IMR-90 (cell line): Measurements from ENCODE around the gene FNDC11.

ENCODE experiments used
- BHLHE40 ChIP-seq: fragments of 150-350 bp; IDR thresholded peaks from 2 replicates; pipeline ENCODE4 v1.6.1; 2016; ENCODE audit warnings: mild to moderate bottlenecking, low read depth, low read length
- CEBPB ChIP-seq: IDR thresholded peaks from 2 replicates; pipeline ENCODE4 v1.6.1; 2012; ENCODE audit warnings: low read depth, low read length, improper control_type of control experiment
- CHD1 ChIP-seq: IDR thresholded peaks from 2 replicates; pipeline ENCODE4 v1.6.1; 2012; ENCODE audit warnings: low read depth, low read length, improper control_type of control experiment
- MAFK ChIP-seq: IDR thresholded peaks from 2 replicates; pipeline ENCODE4 v1.6.1; 2012; ENCODE audit warnings: low read depth, low read length, improper control_type of control experiment
- MAZ ChIP-seq: IDR thresholded peaks from 2 replicates; pipeline ENCODE4 v1.6.1; 2012; ENCODE audit warnings: low read depth, mild to moderate bottlenecking, low read length, improper control_type of control experiment, moderate library complexity, borderline replicate concordance
- MXI1 ChIP-seq: IDR thresholded peaks from 2 replicates; pipeline ENCODE4 v1.6.1; 2012; ENCODE audit warnings: low read depth, mild to moderate bottlenecking, low read length, moderate library complexity, borderline replicate concordance
- NFE2L2 ChIP-seq: fragments of 150-350 bp; IDR thresholded peaks from 2 replicates; pipeline ENCODE4 v1.6.1; 2016; ENCODE audit warnings: low read depth, mild to moderate bottlenecking, low read length
- POLR2A ChIP-seq: IDR thresholded peaks from 2 replicates; pipeline ENCODE4 v1.6.1; 2012; ENCODE audit warnings: mild to moderate bottlenecking, low read depth, low read length
- RAD21 ChIP-seq: IDR thresholded peaks from 2 replicates; pipeline ENCODE4 v1.6.1; 2012; ENCODE audit warnings: low read length, improper control_type of control experiment
- RCOR1 ChIP-seq: IDR thresholded peaks from 2 replicates; pipeline ENCODE4 v1.6.1; 2012; ENCODE audit warnings: mild to moderate bottlenecking, low read length, improper control_type of control experiment; ENCODE audit not compliant: insufficient replicate concordance
- RFX5 ChIP-seq: IDR thresholded peaks from 2 replicates; pipeline ENCODE4 v1.8.0; 2012; ENCODE audit warnings: low read depth, mild to moderate bottlenecking, low read length, moderate library complexity
- SMC3 ChIP-seq: fragments of 150-350 bp; IDR thresholded peaks from 2 replicates; pipeline ENCODE4 v1.6.1; 2016; ENCODE audit warnings: low read depth, mild to moderate bottlenecking, antibody characterized with exemption, low read length, moderate library complexity
- TF ChIP-seq, protein P1 (sequence below): conservative IDR thresholded peaks from 2 replicates; pipeline ENCODE4 v1.5.1; 2012; ENCODE audit warnings: mild to moderate bottlenecking, low read depth, low read length, improper control_type of control experiment
- TF ChIP-seq, protein P2 (sequence below): fragments of 150-350 bp; IDR thresholded peaks from 2 replicates; pipeline ENCODE4 v1.6.1; 2017; ENCODE audit warnings: mild to moderate bottlenecking, antibody characterized with exemption, low read length, low read depth

DNA sequence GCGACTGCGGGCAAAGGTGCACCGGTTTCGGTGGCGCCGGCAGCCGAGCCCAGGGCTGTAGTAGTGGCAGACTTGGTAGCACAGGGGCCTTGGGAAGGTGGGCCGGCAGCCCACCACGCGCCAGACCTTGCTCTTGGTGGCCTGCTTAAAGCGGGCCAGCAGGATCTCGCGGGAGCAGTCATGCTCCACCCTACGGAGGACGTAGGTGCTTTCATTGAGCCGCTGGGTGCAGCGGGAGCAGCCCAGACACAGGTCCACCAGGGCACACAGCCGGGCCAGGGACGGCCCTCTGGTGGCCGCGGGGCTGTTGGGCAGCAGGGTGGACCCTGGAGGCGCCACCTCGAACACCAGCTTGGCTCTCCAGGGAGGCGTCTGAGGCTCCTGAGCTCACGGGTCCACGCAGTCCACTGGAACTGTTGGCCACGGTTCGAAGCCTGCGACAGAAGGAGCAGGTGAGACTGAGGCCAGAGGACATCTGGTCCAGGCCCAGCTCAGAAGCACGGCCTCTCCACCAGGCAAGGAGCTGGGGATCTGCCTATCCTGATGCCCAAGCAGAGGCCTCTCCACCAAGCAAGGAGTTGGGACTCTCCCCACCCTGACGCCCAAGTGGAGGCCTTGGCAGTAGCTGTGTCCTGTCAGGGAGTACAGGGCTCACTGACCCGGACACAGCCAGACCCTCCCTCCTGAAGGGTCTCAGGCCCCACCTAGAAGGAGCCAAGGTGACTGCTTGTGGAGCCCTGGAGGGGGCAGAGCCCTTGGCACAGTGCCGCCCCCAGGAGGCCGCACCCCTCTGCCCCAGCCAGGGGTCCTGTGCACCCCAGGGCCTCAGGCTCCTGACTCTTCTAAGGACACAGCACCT lies 19.1 kb downstream of the FNDC11 start:
- TF ChIP-seq POLR2A (no peak), MAFK (no peak), CEBPB (no peak), MAZ (no peak), BHLHE40 (no peak), NFE2L2 (no peak), MXI1 (no peak), RAD21 (no peak), SMC3 (no peak), CHD1 (no peak), RCOR1 (no peak), RFX5 (no peak)
- TF ChIP-seq, protein P1, sequence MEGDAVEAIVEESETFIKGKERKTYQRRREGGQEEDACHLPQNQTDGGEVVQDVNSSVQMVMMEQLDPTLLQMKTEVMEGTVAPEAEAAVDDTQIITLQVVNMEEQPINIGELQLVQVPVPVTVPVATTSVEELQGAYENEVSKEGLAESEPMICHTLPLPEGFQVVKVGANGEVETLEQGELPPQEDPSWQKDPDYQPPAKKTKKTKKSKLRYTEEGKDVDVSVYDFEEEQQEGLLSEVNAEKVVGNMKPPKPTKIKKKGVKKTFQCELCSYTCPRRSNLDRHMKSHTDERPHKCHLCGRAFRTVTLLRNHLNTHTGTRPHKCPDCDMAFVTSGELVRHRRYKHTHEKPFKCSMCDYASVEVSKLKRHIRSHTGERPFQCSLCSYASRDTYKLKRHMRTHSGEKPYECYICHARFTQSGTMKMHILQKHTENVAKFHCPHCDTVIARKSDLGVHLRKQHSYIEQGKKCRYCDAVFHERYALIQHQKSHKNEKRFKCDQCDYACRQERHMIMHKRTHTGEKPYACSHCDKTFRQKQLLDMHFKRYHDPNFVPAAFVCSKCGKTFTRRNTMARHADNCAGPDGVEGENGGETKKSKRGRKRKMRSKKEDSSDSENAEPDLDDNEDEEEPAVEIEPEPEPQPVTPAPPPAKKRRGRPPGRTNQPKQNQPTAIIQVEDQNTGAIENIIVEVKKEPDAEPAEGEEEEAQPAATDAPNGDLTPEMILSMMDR: 0 out of 2 replicates have a peak, but pooled peaks have one; percentile 19
- TF ChIP-seq, protein P2, sequence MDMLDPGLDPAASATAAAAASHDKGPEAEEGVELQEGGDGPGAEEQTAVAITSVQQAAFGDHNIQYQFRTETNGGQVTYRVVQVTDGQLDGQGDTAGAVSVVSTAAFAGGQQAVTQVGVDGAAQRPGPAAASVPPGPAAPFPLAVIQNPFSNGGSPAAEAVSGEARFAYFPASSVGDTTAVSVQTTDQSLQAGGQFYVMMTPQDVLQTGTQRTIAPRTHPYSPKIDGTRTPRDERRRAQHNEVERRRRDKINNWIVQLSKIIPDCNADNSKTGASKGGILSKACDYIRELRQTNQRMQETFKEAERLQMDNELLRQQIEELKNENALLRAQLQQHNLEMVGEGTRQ: no peak
